ENCODE data around the gene HSF4.

HSF4 gene

GRCh38 chr16:67147437-67148140, 17.0 kb upstream of the HSF4 start:
- no peak for TF ChIP-seq CTCF (IDR thresholded peaks at IDR 0.05; ENCODE audit: unreplicated experiment in 3 of 3)
- H3K4me1 Mint-ChIP-seq, result peaks cover 20% of the 10 kb centered on the region
- H3K27me3 Mint-ChIP-seq (ENCODE audit: low read depth), result peaks cover 13% of the 10 kb centered on the region
- H3K36me3 Mint-ChIP-seq (ENCODE audit: low read depth), result peaks cover 58% of the 10 kb centered on the region
- no peak overlapping the region for H3K27ac Mint-ChIP-seq
- H3K4me3 Mint-ChIP-seq, result no peak overlapping the region
- H3K9me3 Mint-ChIP-seq, result no peaks in the 10 kb centered on the region

DNA sequence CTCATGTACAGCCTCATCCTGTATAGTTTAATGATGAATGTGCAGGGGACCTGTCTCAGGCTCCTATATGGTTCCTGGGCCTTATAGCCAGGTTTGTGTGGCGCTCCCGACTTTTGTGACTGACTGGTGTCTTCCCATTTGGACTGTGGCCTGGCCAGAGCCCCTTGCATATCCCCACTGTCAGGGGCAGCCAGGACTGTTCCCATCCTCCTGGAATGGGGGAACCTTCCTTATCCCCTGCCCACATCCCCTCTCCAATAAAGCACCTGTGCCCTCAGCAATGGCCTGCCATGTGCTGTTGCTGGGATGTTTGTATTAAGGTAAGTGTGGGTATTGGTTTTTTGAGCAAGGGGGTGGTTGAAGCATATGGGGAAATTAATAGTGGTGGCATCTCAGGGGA, 16.3 kb upstream of the HSF4 start:
- H3K27me3 Mint-ChIP-seq (ENCODE audit: low read depth), result peaks cover 20% of the 10 kb centered on the region
- H3K4me3 Mint-ChIP-seq, result peak overlapping the region; percentile 31 to 81 (median 79)
- no peaks in the 10 kb centered on the region for H3K9me3 Mint-ChIP-seq
- TF ChIP-seq CTCF (IDR thresholded peaks at IDR 0.05; ENCODE audit: unreplicated experiment in 3 of 3), result no peak
- peaks cover 53% of the 10 kb centered on the region for H3K36me3 Mint-ChIP-seq (ENCODE audit: low read depth)
- peaks cover 20% of the 10 kb centered on the region for H3K4me1 Mint-ChIP-seq
- H3K27ac Mint-ChIP-seq, result peak overlapping the region in 2 of 3 experiments; percentile 68 to 70

DNA sequence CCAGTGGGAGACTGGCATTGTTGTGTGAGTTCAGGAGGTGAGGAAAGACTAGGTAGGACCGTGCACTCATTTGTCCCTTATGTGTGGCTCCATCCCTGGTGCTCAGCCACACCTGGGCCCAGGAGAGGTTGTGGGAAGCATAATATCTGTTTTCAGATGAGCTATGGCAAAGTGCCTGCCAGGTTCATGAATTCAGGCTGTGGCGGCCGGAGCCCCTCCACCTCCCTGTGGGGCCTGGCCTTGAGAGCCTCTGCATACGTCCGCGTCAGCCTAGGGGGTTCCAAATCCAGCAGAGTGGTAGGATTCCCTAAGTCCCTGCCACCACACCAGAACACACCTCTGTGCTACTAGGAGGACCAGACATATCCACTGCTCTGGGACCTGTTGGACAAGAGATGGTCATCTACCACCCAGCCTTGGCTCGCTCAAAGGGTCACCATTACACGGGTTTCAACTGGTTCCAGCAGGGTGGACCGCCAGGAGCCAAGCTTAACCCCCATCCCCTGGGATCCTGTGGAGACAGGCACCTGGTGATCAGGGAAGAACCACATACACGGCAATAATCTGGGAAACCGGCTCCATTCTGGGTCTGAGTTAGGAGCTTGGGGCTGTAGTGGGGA, 15.8 kb upstream of the HSF4 start:
- H3K9me3 Mint-ChIP-seq, result no peaks in the 10 kb centered on the region
- peaks cover 49% of the 10 kb centered on the region for H3K36me3 Mint-ChIP-seq (ENCODE audit: low read depth)
- TF ChIP-seq CTCF (IDR thresholded peaks at IDR 0.05; ENCODE audit: unreplicated experiment in 3 of 3), result no peak
- H3K27ac Mint-ChIP-seq, result peak overlapping the region in 2 of 3 experiments; percentile 68 to 70
- peaks cover 25% of the 10 kb centered on the region for H3K27me3 Mint-ChIP-seq (ENCODE audit: low read depth)
- H3K4me1 Mint-ChIP-seq, result peaks cover 20% of the 10 kb centered on the region
- H3K4me3 Mint-ChIP-seq, result peak overlapping the region; percentile 71 to 81 (median 79)

- Mint-ChIP-seq H3K27ac (peak overlapping the region in 1 of 3 experiments; percentile 70), H3K36me3 (ENCODE audit: low read depth) (peaks cover 44% of the 10 kb centered on the region), H3K27me3 (ENCODE audit: low read depth) (peaks cover 32% of the 10 kb centered on the region)
Observed at GRCh38 chr16:67149276-67150046, 15.1 kb upstream of the HSF4 start.

More at GRCh38 chr16:67149276-67150046, 15.1 kb upstream of the HSF4 start:
- Mint-ChIP-seq H3K9me3 (no peaks in the 10 kb centered on the region), H3K4me3 (peak overlapping the region; percentile 71 to 81 (median 79)), H3K4me1 (peaks cover 20% of the 10 kb centered on the region)
- TF ChIP-seq CTCF (IDR thresholded peaks at IDR 0.05; ENCODE audit: unreplicated experiment in 3 of 3), result no peak
